Measurements from ENCODE around the gene ILK. TPM values are rescaled to one million over a fixed set of nuclear protein-coding genes. Genes with fewer than 3 reads are reported as not detected.

Gene ILK
- total RNA-seq, 1 donor from 2014 or later, result 209 TPM

- peak; percentile 44 for DNase-seq (ENCODE audit: extremely low spot score, unreplicated experiment)
- TF ChIP-seq CTCF (IDR thresholded peaks at IDR 0.05), result no peak
- Mint-ChIP-seq H3K4me1 (ENCODE audit: unreplicated experiment) (peaks cover 16% of the 10 kb centered on the region), H3K36me3 (ENCODE audit: unreplicated experiment) (peaks cover 6% of the 10 kb centered on the region), H3K9me3 (ENCODE audit: unreplicated experiment) (no peaks in the 10 kb centered on the region), H3K27ac (ENCODE audit: unreplicated experiment) (no peak overlapping the region), H3K27me3 (ENCODE audit: unreplicated experiment) (no peaks in the 10 kb centered on the region), H3K4me3 (ENCODE audit: unreplicated experiment) (no peak overlapping the region)
Observed at GRCh38 chr11:6576471-6577373, 26.9 kb upstream of the ILK start.

- TF ChIP-seq CTCF (IDR thresholded peaks at IDR 0.05), result no peak
- Mint-ChIP-seq H3K4me1 (ENCODE audit: unreplicated experiment) (peaks cover 12% of the 10 kb centered on the region), H3K9me3 (ENCODE audit: unreplicated experiment) (peaks cover 12% of the 10 kb centered on the region), H3K4me3 (ENCODE audit: unreplicated experiment) (no peak overlapping the region), H3K36me3 (ENCODE audit: unreplicated experiment) (peaks cover 9% of the 10 kb centered on the region), H3K27ac (ENCODE audit: unreplicated experiment) (no peak overlapping the region), H3K27me3 (ENCODE audit: unreplicated experiment) (no peaks in the 10 kb centered on the region)
- peak; percentile 2 for DNase-seq (ENCODE audit: extremely low spot score, unreplicated experiment)
Observed at GRCh38 chr11:6578134-6578533, 25.4 kb upstream of the ILK start.

- H3K36me3 Mint-ChIP-seq (ENCODE audit: unreplicated experiment), result peaks cover 18% of the 10 kb centered on the region
- peaks cover 27% of the 10 kb centered on the region for H3K9me3 Mint-ChIP-seq (ENCODE audit: unreplicated experiment)
- peaks cover 12% of the 10 kb centered on the region for H3K4me1 Mint-ChIP-seq (ENCODE audit: unreplicated experiment)
- H3K27ac Mint-ChIP-seq (ENCODE audit: unreplicated experiment), result no peak overlapping the region
- H3K4me3 Mint-ChIP-seq (ENCODE audit: unreplicated experiment), result no peak overlapping the region
- H3K27me3 Mint-ChIP-seq (ENCODE audit: unreplicated experiment), result no peaks in the 10 kb centered on the region
- DNase-seq (ENCODE audit: extremely low spot score, unreplicated experiment), result peak; percentile 34
- no peak for TF ChIP-seq CTCF (IDR thresholded peaks at IDR 0.05)
Observed at GRCh38 chr11:6579681-6580080, 23.9 kb upstream of the ILK start.

GRCh38 chr11:6583584-6583983, 20.0 kb upstream of the ILK start:
- H3K27ac Mint-ChIP-seq (ENCODE audit: unreplicated experiment), result no peak overlapping the region
- H3K4me1 Mint-ChIP-seq (ENCODE audit: unreplicated experiment), result no peaks in the 10 kb centered on the region
- no peak overlapping the region for H3K4me3 Mint-ChIP-seq (ENCODE audit: unreplicated experiment)

More at GRCh38 chr11:6583584-6583983, 20.0 kb upstream of the ILK start:
- Mint-ChIP-seq H3K27me3 (ENCODE audit: unreplicated experiment) (no peaks in the 10 kb centered on the region), H3K9me3 (ENCODE audit: unreplicated experiment) (peaks cover 30% of the 10 kb centered on the region), H3K36me3 (ENCODE audit: unreplicated experiment) (peaks cover 22% of the 10 kb centered on the region)
- no peak for TF ChIP-seq CTCF (IDR thresholded peaks at IDR 0.05)
- no peak for DNase-seq (ENCODE audit: extremely low spot score, unreplicated experiment)
